GM20431 (cell line): ENCODE data around the gene NAMPT.

Experiments
- in situ Hi-C: fragments of 300-500 bp; cut with MseI, MboI; formaldehyde crosslinking; loops from one replicate; pipeline ENCODE4 v1.15.0; 2020; ENCODE audit warnings: low sequenced_read_pairs; ENCODE audit not compliant: unreplicated experiment

The NAMPT gene

GRCh38 chr7:106277976-106278375, 6.8 kb downstream of the NAMPT start:
- in situ Hi-C loops = no loop called here

- in situ Hi-C loops = no loop called here
These were observed 8.3 kb downstream of the NAMPT start for GRCh38 chr7:106276513-106276912.

GRCh38 chr7:106273009-106273668, 11.6 kb downstream of the NAMPT start:
- in situ Hi-C loops = no loop called here

- in situ Hi-C loops = no loop called here
These were observed 14.4 kb downstream of the NAMPT start for GRCh38 chr7:106270122-106270977.

- in situ Hi-C loops = no loop called here
These were observed 15.4 kb downstream of the NAMPT start for GRCh38 chr7:106269254-106269961.

GRCh38 chr7:106265133-106265532, 19.6 kb downstream of the NAMPT start:
- in situ Hi-C loops = no loop called here

- in situ Hi-C loops = no loop called here
These were observed 22.4 kb downstream of the NAMPT start for GRCh38 chr7:106262221-106262881.

GRCh38 chr7:106260136-106260561, 24.6 kb downstream of the NAMPT start:
- in situ Hi-C loops = no loop called here

GRCh38 chr7:106258789-106259188, 26.0 kb downstream of the NAMPT start:
- in situ Hi-C loops = no loop called here

- in situ Hi-C loops = no loop called here
These were observed 27.0 kb downstream of the NAMPT start for GRCh38 chr7:106257752-106258151.

- in situ Hi-C loops = no loop called here
These were observed 28.6 kb downstream of the NAMPT start for GRCh38 chr7:106256144-106256543.

GRCh38 chr7:106255246-106255645, 29.5 kb downstream of the NAMPT start:
- in situ Hi-C loops = no loop called here

GRCh38 chr7:106254525-106255116, 30.2 kb downstream of the NAMPT start:
- in situ Hi-C loops = no loop called here

GRCh38 chr7:106252568-106252967, 32.2 kb downstream of the NAMPT start:
- in situ Hi-C loops = no loop called here

GRCh38 chr7:106249488-106249887, 35.3 kb downstream of the NAMPT start:
- in situ Hi-C loops = no loop called here

GRCh38 chr7:106248600-106248999, 36.2 kb downstream of the NAMPT start:
- in situ Hi-C loops = no loop called here

- in situ Hi-C loops = no loop called here
These were observed 36.9 kb downstream of the NAMPT start for GRCh38 chr7:106247841-106248240.

GRCh38 chr7:106246902-106247711, 37.7 kb downstream of the NAMPT start:
- in situ Hi-C loops = no loop called here

GRCh38 chr7:106243893-106244292, 40.9 kb downstream of the NAMPT start:
- in situ Hi-C loops = no loop called here
